HG03520 (cell line): Measurements from ENCODE around the gene HSBP1.

Source experiments
- ATAC-seq: cut with Tn5 transposase; IDR thresholded peaks from one replicate; pipeline ENCODE4 v1.9.1; 2021; ENCODE audit warnings: mild to moderate bottlenecking, moderate library complexity; ENCODE audit not compliant: unreplicated experiment

Gene HSBP1

DNA sequence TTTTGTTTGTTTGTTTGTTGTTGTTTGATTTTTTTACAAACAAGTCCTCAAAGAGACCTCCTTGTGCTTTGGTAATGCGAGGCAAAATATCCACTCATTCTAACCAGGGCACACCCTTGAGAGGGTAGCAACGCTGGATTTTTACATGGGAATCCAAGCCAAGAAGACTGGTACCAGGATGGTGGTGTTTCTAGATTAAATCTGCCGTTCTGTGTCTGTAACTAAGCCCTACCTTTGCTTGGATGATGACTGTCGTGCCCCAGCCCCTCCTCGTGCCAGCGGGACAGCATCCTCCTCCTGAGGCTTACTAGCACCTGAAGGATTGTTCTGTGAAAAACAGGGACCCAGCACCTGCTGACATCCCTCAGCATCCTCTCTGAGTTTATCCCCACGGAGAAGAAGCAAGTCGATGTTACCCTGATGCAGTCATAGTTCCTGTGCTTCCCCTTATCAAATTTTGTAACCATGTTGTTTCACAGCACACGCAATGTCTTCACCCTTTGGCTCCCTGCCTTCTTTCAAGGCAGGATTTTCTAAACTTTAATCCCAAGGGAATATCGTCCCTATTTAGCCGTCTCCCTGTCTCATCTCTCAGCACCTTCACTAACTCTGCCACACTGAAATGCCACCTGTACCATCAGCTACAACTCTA is 5.1 kb upstream of the HSBP1 start:
- no peak for ATAC-seq

DNA sequence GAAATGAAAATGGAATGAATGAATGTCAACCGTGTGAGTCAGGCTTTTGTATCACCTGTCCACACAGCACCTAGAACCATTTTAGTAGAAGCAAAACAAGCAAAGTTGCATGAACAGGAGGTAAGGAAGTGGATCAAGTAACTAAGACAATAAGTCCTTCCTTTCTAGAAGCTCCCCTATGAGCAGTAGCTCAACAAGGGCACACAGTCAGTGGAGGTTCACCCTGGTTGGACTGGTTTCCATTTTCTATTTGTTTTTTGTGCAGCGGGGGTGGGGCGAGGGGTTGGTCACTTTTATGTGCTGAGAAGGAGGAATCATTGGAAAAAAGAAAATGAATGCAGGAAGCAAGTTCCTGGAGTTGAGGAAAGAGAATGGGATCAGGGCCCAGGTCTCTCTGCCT is 4.0 kb upstream of the HSBP1 start:
- no peak for ATAC-seq

DNA sequence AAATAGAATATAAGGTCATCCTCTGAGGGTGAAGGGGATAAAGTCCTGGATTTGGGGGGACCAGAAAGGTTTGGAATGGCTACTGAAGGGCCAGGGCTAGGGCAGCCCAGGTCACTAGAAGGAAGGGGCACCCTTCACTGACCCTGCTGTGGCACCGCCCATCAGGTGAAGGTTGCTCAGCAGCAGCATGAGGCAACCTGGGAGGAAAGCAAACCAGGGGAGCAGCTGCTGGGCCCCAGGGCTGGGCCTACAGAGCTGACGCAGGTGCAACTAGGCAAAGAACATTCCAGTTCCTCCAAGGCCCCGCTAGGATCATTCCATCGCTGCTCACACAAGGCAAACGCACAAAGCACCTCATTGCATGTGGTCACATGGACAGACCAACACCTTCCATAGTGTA is 3.4 kb upstream of the HSBP1 start:
- ATAC-seq, result no peak

DNA sequence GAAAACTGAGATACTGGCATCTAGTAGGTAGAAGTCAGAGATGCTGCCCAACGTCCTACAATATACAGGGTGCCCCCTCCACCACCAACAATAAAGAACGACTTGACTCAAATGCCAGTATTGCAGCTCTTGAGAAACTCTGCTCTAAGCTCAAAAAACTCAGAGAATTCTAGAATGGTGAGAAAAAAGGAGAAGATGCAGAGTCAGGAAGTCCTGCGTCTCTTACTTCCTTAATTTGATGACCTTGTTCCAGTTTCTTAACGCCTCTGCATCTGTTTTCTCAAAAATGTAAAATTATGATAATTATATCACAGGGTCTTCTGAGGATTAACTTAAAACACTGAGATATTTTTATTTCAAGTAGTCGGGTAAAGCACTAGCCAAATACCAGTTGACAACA is 1.7 kb upstream of the HSBP1 start:
- ATAC-seq, result no peak

DNA sequence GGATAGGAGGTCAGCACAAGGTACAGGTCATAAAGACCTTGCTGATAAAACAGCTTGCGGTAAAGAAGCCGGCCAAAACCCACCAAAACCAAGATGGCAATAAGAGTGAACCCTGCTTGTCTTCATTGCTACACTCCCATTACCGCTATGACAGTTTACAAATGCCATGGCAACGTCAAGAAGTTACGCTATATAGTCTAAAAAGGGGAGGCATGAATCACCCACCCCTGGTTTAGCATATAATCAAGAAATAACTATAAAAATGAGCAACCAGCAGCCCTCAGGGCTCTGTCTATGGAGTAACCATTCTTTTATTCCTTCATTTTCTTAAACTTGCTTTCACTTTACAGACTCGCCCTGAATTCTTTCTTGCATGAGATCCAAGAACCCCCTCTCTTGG is 1.0 kb upstream of the HSBP1 start:
- no peak for ATAC-seq

DNA sequence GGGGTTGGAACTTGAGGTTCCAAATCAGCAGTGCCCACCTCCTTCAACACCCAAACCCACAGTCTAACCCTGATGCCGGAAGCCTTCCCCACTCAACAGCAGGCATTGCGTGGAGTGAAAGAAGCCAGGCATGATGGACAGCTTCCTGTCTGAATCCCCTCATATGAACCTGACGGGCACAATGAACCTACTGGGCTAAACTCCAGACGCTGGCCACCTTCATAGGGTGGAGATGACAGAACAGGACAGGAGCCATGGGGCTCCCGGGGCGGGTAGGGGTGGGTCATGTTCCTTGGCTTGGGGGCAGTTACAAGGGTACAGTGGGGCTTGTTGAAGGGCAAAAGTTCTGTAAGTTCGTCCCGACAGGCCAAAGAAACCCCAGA is 460 bp upstream of the HSBP1 start:
- no peak for ATAC-seq

DNA sequence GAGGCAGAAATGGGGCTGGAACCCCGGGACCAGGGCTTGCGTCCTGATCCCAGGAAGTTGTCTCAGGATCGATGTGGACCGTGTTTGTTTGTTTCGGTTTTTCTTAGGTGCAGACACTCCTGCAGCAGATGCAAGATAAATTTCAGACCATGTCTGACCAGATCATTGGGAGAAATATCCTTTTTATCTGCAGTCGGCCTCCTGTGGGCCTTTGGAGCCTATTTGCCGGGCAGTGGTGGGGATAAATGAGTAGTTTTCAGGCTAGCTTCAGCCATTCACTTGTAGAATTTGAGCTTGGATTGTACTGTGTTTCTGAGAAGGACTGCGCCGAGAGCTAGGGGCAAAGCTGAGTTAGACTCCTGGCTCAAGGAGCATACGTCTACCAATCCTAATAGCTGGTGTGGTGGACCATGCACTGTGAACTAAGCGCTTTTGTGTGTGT is 816 bp downstream of the HSBP1 start:
- peak; percentile 16 for ATAC-seq

DNA sequence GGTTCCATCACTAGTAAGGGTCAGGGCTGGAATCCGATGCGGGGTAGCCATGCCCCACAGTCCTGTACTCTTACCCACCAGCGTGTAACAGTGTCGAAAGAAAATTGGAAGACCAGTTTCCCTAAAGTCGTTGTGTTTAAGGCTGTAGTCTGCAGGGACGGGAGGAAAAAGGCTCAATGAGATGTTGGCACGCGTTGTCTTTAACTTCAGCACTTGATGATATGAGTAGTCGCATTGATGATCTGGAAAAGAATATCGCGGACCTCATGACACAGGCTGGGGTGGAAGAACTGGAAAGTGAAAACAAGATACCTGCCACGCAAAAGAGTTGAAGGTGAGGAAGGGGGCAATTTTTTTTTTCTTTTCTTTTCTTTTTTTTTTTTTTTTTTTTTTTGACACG is 1.3 kb downstream of the HSBP1 start:
- no peak for ATAC-seq

DNA sequence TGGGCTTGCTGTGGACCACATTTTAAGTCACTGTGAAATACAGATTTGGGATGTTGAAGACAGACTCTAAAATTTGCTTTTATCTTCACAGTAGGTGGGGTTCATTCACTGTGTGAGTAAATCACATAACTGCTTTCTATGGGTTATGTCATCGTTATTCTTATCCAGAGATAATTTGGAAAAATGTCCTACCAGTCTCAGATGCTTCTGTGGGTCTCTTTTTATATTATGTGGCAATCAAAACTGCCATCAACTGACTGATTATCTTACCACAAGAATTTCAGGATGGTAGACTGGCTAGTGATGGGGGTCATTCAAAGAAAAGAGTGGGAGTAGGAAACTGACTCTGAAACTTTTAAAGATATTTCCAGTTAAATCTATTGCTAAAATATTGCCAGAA is 3.1 kb downstream of the HSBP1 start:
- ATAC-seq, result no peak

DNA sequence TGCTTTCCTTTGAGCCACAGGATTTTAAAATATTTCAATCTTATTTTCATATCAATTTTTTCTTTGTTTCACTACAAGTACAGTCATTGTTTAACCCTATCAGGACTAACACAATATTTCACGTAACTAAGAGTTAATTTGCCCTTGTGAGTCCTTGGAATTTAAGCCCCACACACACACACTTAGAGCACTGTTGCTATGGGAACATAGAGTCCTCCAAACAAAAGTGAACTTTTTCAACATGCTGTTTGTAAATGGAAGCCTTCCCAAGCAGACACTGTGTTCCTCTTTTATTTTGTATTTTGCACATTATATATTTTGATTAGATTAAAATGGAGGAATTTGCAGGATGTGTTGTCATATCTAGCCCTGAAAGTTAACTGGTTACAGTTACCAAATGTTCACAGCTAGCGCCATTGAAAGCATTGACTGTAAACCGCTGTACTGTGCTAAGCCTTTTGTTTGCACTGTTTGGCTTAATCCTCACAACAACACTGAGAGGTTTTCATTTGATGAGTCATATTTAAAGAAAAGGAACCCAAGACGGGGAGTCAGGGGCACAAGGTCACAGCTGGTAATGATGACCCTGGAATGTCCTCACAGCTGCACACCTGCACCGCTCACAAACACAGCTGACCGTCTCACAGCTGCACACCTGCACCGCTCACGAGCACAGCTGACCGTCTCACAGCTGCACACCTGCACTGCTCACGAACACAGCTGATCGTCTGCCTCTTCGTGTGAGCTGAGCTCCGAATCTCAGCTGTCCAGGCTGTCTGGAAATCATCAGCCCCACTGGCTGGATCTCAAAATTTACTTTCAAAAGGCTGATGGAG is 6.3 kb downstream of the HSBP1 start:
- ATAC-seq, result no peak

DNA sequence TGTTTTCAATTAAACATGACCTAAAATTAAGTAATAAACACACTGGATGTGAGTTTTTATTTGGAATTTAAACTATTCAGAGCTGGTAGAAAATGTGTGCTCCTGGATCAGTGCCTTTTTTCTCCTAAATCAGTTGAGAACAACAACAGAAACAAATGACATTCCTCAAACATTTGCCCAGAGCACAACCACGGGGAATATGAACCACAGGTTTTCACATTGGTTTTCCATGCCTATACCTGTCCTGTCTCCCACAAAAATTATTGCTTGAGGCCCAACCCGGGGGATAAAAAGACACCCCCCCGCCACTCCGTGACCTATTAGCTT is 6.8 kb downstream of the HSBP1 start:
- no peak for ATAC-seq

DNA sequence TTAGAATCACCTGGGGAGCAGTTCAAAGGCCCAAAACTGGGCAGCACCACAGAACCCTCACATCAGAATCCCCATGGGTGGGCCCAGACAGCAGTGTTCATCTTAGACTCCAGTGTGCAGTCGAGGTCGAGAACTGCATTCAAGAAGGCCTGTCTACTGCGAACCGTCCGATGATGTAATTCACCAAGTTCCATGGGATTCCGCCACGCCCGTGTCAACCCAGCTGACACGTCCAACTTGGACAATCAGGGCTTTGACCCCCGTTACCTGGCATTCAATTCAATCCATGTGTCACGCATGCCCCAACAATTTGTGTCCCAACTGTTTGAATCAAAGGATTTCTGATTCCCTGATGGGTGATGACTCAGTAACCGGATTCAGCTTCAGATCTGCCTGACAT is 9.2 kb downstream of the HSBP1 start:
- ATAC-seq, result no peak

DNA sequence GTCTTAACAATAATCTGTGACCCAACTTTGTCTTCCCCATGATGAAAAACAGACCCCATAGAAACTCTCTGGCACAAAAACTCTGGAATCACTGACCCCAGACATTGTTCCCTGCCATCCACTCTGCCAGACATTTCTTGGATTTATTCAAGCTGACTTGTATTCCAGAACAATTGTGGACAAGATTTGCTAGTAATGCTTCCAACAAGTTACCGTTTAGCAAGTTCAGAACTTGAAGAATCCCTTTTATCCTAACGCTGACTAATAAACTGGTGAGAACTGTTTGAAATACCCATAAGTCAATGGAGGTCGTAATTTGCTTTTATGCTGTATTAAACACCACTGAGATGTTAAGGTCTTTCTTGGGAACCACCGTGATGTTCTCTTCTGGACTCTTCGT is 10.5 kb downstream of the HSBP1 start:
- ATAC-seq, result no peak

DNA sequence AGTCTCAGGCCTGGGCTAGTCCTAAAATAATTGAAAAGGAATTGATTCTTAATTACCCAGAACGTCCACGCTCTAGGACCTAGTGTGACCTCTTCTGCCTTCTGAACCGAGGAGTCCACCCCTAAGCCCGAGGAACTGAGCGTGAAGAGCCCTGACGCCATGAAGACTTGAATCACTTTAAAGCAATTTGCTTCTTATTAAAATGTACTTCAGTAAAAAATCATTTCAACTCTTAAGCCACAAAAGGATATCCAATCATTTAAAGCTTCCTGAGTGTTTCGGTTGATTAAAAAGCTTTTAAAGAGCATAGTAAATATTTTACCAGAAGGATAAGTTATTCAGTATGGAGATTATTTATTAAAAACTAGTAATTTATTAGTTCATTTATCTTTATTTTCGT is 11.6 kb downstream of the HSBP1 start:
- ATAC-seq, result no peak

DNA sequence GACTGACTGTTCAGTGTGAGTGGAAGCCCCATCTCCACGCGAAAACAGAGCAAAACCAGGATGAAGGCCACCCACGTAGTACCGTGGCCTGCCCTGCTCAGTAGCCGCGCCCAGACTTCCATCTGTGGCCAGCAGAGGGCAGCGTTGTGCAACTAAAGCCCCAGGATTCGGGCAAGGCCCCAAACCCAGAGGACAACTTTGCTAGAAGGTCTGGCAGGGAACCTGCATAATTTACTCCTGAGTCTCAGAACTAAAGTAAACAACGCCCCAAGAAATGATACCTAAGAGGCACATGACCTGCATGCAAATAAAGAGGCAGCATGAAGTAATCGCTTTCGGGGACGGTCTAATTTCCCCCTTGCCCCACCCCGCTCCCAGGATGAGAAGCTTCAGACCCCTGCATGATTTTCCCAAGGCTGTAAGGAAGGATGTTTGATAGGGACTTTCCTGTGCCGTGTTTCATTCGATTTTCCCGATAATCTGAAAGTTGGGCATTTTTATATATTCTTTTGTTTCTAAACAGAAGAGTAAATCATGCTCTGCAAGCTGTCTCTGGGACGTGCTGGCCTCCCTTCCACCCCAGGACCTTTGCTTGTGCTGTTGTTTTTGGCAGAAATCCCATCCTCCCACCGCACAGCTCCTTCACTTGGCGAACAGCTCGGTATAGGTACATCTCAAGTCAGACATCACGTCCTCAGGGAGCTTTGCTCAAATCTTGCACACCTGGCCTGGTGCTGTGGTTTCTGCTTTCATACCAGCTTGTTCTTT is 18.6 kb downstream of the HSBP1 start:
- peak; percentile 72 for ATAC-seq

DNA sequence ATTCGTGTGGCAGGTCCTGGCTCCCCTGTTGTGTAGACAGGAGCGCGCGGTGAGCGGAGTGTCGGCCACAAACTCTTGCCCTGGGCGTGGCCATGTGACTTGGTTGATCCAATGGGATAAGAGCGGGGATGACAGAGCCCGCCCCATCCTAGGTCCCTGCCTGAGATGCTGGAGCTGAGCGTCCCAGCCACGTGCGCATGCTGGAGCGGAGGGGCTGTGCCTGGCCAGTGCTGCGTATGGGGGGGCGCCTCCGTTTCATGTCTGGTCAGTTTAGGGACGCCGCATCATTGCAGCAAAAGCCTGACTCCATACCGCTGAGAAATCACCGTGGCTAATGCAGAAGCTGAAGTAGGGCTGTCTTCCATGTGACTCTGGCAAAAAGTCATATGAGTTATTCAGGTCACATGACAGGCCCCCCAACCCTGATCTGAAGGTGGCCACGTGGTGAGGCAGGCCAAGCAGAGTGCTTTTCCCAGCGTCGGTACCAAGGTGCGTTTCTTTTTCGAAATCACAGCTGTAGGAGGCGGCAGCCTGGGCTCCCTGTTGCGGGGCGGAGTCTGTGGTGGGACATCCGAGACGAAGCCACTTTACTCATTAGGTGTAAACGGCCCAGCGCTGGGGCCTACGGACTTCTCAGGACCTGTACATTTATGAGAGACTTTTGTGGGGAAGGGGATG is 22.5 kb downstream of the HSBP1 start:
- no peak for ATAC-seq

DNA sequence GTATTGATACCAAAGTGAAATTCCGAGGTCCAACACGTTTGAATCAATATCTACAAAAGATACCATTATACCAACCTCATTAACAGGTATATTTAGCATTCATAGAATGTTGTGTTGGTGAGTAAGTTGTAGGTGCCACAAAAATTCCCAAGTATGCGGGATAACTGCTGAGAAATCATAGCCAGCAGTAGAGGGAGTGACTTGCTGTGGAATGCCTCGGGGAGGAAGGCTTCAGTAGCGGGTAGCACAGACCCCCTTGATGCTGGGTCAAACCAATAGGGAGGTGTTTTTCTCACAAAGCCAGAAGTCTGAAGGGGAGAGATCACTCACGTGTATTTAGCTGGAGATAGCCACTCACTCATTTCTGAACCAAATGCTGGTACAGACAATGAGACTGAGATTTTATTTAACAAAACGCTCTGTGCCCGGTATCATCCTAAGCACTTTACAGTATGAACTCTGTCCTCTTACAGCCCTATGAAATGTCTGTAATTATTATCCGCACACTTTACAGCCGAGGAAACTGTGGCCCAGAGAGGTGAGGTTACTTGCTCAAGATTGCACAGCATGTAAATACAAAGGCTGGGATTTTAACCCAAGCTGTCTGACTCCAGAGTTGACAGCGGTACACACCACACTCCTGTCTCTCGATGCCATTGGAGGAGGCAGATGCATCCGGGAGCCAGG is 23.1 kb downstream of the HSBP1 start:
- ATAC-seq, result no peak

DNA sequence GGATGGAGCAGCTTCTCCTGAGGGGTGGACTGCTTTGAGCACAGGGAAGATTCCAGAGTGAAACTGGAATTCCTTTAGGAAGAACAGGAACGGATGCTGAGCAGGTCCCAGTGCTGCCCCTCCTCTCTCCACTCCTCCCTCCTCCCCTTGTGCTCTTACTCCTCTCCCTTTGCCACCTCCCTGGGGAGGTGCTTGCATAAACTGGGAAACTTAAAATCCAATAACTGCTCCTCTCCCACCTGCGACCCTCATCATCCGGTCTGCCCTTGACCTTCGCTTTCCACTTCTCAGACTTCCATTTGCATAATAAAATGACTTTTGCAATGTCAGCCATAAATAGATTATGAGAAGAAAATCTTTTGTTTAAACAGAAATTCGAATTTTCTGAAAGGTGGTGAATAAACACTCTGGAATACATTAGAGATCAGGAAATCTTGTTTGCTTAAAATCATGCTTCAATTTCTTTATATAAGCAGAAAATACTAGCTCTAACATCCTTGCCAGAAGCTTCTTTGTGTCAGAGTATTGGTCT is 23.7 kb downstream of the HSBP1 start:
- ATAC-seq, result no peak

DNA sequence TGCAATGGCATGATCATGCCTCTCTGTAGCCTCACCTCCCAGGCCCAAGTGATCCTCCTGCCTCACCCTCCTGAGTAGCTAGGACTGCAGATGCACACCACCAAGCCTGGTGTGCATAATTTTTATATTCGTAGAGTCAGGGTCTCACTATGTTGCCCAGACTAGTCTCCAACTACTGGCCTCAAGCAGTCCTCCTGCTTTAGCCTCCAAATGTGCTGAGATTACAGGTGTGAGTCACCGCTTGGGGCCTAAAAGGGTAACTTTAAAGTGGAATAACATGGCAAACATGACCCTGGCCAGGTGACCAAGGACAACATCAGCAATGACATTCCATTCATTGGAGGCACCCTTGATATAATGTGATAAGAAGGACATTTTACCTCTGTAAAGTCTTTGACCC is 26.1 kb downstream of the HSBP1 start:
- no peak for ATAC-seq
